SH-SY5Y (cell line): ENCODE measurements around the gene MARCHF2.

Source experiments
- GATA2 ChIP-seq: IDR thresholded peaks from 2 replicates; pipeline ENCODE4 v1.6.1; 2011; ENCODE audit warnings: mild to moderate bottlenecking, low read depth, low read length
- GATA3 ChIP-seq: IDR thresholded peaks from 2 replicates; pipeline ENCODE4 v1.6.1; 2011; ENCODE audit warnings: low read depth, mild to moderate bottlenecking, low read length, moderate library complexity

GRCh38 chr19:8367327-8368001 is 45.6 kb upstream of the MARCHF2 start:
- TF ChIP-seq GATA2 (no peak), GATA3 (no peak)
